SK-N-SH (cell line): ENCODE results near the gene RERG. TPM values are rescaled to one million over a fixed set of nuclear protein-coding genes. Genes with fewer than 3 reads are reported as not detected.

Experiments used
- CTCF ChIA-PET: fragments of 300-600, 350-600 bp; formaldehyde crosslinking; extraction: SDS; loops from one replicate; lab custom pipeline; 2021; lab: Yijun Ruan, JAX
- POLR2A ChIA-PET: fragments of 350-600 bp; sonication (Branson Sonifier 250); formaldehyde crosslinking; extraction: SDS; loops from one replicate; lab custom pipeline; 2020; ENCODE audit warnings: antibody characterized with exemption, inconsistent platforms; lab: Yijun Ruan, JAX
- DNase-seq: peaks from one replicate; pipeline ENCODE4 v3.0.0; 2012
- H2AFZ ChIP-seq: fragments of 200-600 bp; sonication (generic); 2 replicates; pipeline ENCODE4 v1.8.1; 2016; ENCODE audit warnings: antibody characterized with exemption, mild to moderate bottlenecking, low read depth
- H3F3A ChIP-seq: fragments of 200-600 bp; sonication (generic); replicated peaks from 2 replicates; pipeline ENCODE3; 2016; ENCODE audit warnings: antibody characterized with exemption, mild to moderate bottlenecking; ENCODE audit not compliant: insufficient read depth
- H3K27ac ChIP-seq, 2 experiments: fragments of 200-500 bp in 1 of 2; fragments of 200-600 bp in 1 of 2; sonication (Bioruptor generic) in 1 of 2; sonication (generic), shearing (Covaris generic) in 1 of 2; 2 replicates each; pipeline versions ENCODE4 v1.5.1 to v1.6.1; 2014 to 2016; ENCODE audit warnings: low read depth in 2 of 2, inconsistent platforms in 1 of 2, low read length in 1 of 2, mild to moderate bottlenecking in 1 of 2, mixed read lengths in 1 of 2
- H3K27me3 ChIP-seq: fragments of 200-600 bp; sonication (generic), shearing (Covaris generic); 2 replicates; pipeline ENCODE4 v1.6.1; 2016; ENCODE audit warnings: mixed run types; ENCODE audit not compliant: insufficient read depth
- H3K36me3 ChIP-seq, 2 experiments: fragments of 200-500 bp in 1 of 2; fragments of 200-600 bp in 1 of 2; sonication (Bioruptor generic) in 1 of 2; sonication (generic) in 1 of 2; replicated peaks in 1 of 2; 2 replicates each; pipeline versions ENCODE3 to v1.5.1; 2014 to 2016; ENCODE audit warnings: low read length in 1 of 2, mild to moderate bottlenecking in 1 of 2; ENCODE audit not compliant: insufficient read depth in 2 of 2, control insufficient read depth in 1 of 2
- H3K4me1 ChIP-seq, 2 experiments: fragments of 200-500 bp in 1 of 2; fragments of 200-600 bp in 1 of 2; sonication (Bioruptor generic) in 1 of 2; sonication (generic), shearing (Covaris generic) in 1 of 2; 2 replicates each; pipeline versions ENCODE4 v1.5.1 to v1.6.1; 2014 to 2016; ENCODE audit warnings: low read depth in 1 of 2, low read length in 1 of 2, mixed run types in 1 of 2; ENCODE audit not compliant: insufficient read depth in 2 of 2, control insufficient read depth in 1 of 2
- H3K4me2 ChIP-seq: fragments of 200-600 bp; sonication (generic), shearing (Covaris generic); 2 replicates; pipeline ENCODE4 v1.6.1; 2017; ENCODE audit warnings: mixed run types
- H3K4me3 ChIP-seq, 2 experiments: fragments of 200-500 bp in 1 of 2; fragments of 200-600 bp in 1 of 2; sonication (Bioruptor generic) in 1 of 2; sonication (generic), shearing (Covaris generic) in 1 of 2; 2 replicates each; pipeline versions ENCODE4 v1.5.1 to v1.8.1; 2014 to 2016; ENCODE audit warnings: low read depth in 2 of 2, inconsistent platforms in 1 of 2, low read length in 1 of 2, mild to moderate bottlenecking in 1 of 2, mixed read lengths in 1 of 2, moderate library complexity in 1 of 2
- H3K79me2 ChIP-seq: fragments of 200-600 bp; sonication (generic); 2 replicates; pipeline ENCODE4 v1.8.1; 2017; ENCODE audit warnings: mild to moderate bottlenecking; ENCODE audit not compliant: insufficient read depth
- H3K9ac ChIP-seq: fragments of 200-600 bp; sonication (generic); 2 replicates; pipeline ENCODE4 v1.6.1; 2017; ENCODE audit warnings: mixed run types
- H3K9me2 ChIP-seq: fragments of 200-600 bp; sonication (generic); 2 replicates; pipeline ENCODE4 v1.6.1; 2017; ENCODE audit warnings: mixed run types
- H3K9me3 ChIP-seq: fragments of 200-600 bp; sonication (generic); 2 replicates; pipeline ENCODE4 v1.6.1; 2017; ENCODE audit warnings: mixed run types, mild to moderate bottlenecking, moderate library complexity
- H4K20me1 ChIP-seq: fragments of 200-600 bp; sonication (generic); 2 replicates; pipeline ENCODE4 v1.6.1; 2017; ENCODE audit warnings: mild to moderate bottlenecking, mixed run types; ENCODE audit not compliant: insufficient read depth
- CHD2 ChIP-seq: fragments of 150-350 bp; IDR thresholded peaks from 2 replicates; pipeline ENCODE4 v1.6.1; 2018; ENCODE audit warnings: low read length; ENCODE audit not compliant: partially characterized antibody
- EP300 ChIP-seq, 2 experiments: IDR thresholded peaks; 2 replicates each; pipeline versions ENCODE4 v1.4.0 to v1.6.1; 2012; ENCODE audit warnings: borderline replicate concordance in 1 of 2, low read depth in 1 of 2, low read length in 1 of 2
- EZH2phosphoT487 ChIP-seq: fragments of 200-600 bp; sonication (generic); IDR thresholded peaks from 2 replicates; pipeline ENCODE4 v1.6.1; 2017; ENCODE audit warnings: low read depth, mixed run types, mild to moderate bottlenecking, antibody characterized with exemption, moderate library complexity, borderline replicate concordance
- FOXJ3 ChIP-seq: sonication (generic); formaldehyde crosslinking; IDR thresholded peaks from 2 replicates; pipeline ENCODE4 v1.5.1; 2020; ENCODE audit warnings: mild to moderate bottlenecking, missing genetic modification reagents
- FOXM1 ChIP-seq: IDR thresholded peaks from 2 replicates; pipeline ENCODE4 v1.4.0; 2012; ENCODE audit warnings: low read depth, mild to moderate bottlenecking
- MEF2A ChIP-seq: IDR thresholded peaks from 2 replicates; pipeline ENCODE4 v1.4.0; 2012; ENCODE audit warnings: low read depth, borderline replicate concordance
- RAD21 ChIP-seq: IDR thresholded peaks from 2 replicates; pipeline ENCODE4 v1.6.1; 2012; ENCODE audit warnings: mild to moderate bottlenecking, low read length
- SIN3A ChIP-seq: IDR thresholded peaks from 2 replicates; pipeline ENCODE4 v1.6.1; 2012; ENCODE audit warnings: low read depth, mild to moderate bottlenecking, low read length, moderate library complexity, borderline replicate concordance
- SMC3 ChIP-seq: IDR thresholded peaks from 2 replicates; pipeline ENCODE4 v1.6.1; 2012; ENCODE audit warnings: low read depth, low read length, improper control_type of control experiment
- TAF1 ChIP-seq: IDR thresholded peaks from 2 replicates; pipeline ENCODE4 v1.6.1; 2012; ENCODE audit warnings: low read depth, mild to moderate bottlenecking, low read length, moderate library complexity, borderline replicate concordance
- TCF12 ChIP-seq: IDR thresholded peaks from 2 replicates; pipeline ENCODE4 v1.4.0; 2012
- WGBS: methylation state at CpG from one replicate; pipeline ENCODE4 v1.1.6; 2017; ENCODE audit warnings: low lambda C conversion rate; 5-methylcytosine and 5-hydroxymethylcytosine counted together
- polyA plus RNA-seq, 3 experiments: library from polyadenylated mRNA; depleted of rRNA; stranded (reverse); fragments of >200 nt; gene quantifications; 2 replicates each; pipeline ENCODE4 v1.2.3, GENCODE V29; 2012
- TF ChIP-seq, protein P1 (sequence below): IDR thresholded peaks from 2 replicates; pipeline ENCODE4; 2012
- TF ChIP-seq, protein P2 (sequence below): fragments of 150-350 bp; IDR thresholded peaks from 2 replicates; pipeline ENCODE4 v1.6.1; 2016; ENCODE audit warnings: mild to moderate bottlenecking, low read depth, low read length
- TF ChIP-seq, protein P3 (sequence below): fragments of 150-350 bp; IDR thresholded peaks from 2 replicates; pipeline ENCODE4 v1.6.1; 2017; ENCODE audit warnings: antibody characterized with exemption, low read length, low read depth, borderline replicate concordance
- TF ChIP-seq, protein P4 (sequence below): IDR thresholded peaks from 2 replicates; pipeline ENCODE4 v1.4.0; 2012; ENCODE audit warnings: low read depth, borderline replicate concordance

Gene RERG
- polyA plus RNA-seq, 1 of the 3 experiments (the other 2 are of a cell fraction): 0.49 TPM

DNA sequence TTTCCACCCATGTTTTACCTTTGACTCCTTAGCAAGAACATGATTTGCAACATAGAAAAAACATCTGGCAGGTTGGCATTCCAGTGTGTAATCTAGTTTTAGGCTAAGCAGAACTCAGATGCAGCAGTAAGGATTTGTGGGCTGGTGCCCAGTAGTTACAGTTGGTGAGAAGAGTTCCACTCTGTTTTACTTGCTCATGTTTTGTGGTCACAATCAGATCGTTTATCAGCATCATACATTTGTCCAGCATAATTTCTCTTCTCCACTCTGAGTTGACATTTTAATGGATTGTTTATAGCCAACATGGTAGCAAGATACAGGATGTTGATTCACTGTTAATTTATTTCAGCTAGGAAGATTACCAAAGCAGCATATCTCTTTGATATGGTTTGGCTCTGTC lies 128.4 kb downstream of the RERG start:
- no peaks in the 10 kb centered on the region for H3F3A ChIP-seq
- ChIA-PET CTCF (no interaction called here), POLR2A (no interaction called here)
- TF ChIP-seq, protein P1, sequence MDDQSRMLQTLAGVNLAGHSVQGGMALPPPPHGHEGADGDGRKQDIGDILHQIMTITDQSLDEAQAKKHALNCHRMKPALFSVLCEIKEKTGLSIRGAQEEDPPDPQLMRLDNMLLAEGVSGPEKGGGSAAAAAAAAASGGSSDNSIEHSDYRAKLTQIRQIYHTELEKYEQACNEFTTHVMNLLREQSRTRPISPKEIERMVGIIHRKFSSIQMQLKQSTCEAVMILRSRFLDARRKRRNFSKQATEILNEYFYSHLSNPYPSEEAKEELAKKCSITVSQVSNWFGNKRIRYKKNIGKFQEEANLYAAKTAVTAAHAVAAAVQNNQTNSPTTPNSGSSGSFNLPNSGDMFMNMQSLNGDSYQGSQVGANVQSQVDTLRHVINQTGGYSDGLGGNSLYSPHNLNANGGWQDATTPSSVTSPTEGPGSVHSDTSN: no peak
- TF ChIP-seq TAF1: no peak
- TF ChIP-seq FOXJ3 (CRISPR knock-in tag): no peak
- H3K79me2 ChIP-seq: no peaks in the 10 kb centered on the region
- H3K4me3 ChIP-seq: no peak overlapping the region
- H3K4me1 ChIP-seq: no peaks in the 10 kb centered on the region
- no peak overlapping the region for H3K9ac ChIP-seq
- 0% methylated on average over 1 of the region's 1 CpG for WGBS
- no peaks in the 10 kb centered on the region for H4K20me1 ChIP-seq
- H3K36me3 ChIP-seq: no peaks in the 10 kb centered on the region
- no peaks in the 10 kb centered on the region for H3K9me3 ChIP-seq
- no peak for DNase-seq
- no peaks in the 10 kb centered on the region for H3K9me2 ChIP-seq
- H3K27ac ChIP-seq: no peak overlapping the region
- no peaks in the 10 kb centered on the region for H3K27me3 ChIP-seq
- no peak overlapping the region for H3K4me2 ChIP-seq
- no peak overlapping the region for H2AFZ ChIP-seq

DNA sequence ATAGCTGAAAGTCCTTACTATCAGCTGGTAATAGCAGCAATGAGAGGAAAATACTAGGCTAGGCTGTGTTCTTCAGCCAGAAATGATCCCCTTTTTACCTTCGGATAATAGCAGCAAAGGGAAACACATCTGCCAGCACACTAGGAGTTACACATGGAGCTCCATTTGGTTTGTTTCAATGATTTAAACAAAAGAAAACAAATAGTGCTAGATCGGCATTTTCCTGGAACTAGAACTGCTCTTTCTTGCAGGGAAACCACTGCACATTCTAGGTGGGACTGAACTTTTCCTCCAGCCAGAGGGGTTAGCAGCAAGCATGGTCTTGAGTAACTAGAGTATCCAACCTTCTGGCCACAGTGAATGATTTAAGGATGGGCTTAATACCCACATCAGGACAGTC lies 130.8 kb downstream of the RERG start:
- CTCF ChIA-PET: interaction anchor here (1.0 kb wide), 1 partner anchor 131 kb away, joined by 4 read pairs; the partner anchor contains the start of gene RERG
- no peak overlapping the region for H3K9ac ChIP-seq

More for the DNA sequence above, 130.8 kb downstream of the RERG start:
- Histone ChIP-seq H3K36me3 (no peaks in the 10 kb centered on the region), H3K9me2 (no peaks in the 10 kb centered on the region), H3K9me3 (no peaks in the 10 kb centered on the region), H3K79me2 (no peaks in the 10 kb centered on the region), H3K4me1 (no peaks in the 10 kb centered on the region), H2AFZ (no peak overlapping the region), H3K27me3 (0 out of 2 replicates have a peak, but pooled peaks cover 6% of the 10 kb centered on the region), H4K20me1 (no peaks in the 10 kb centered on the region), H3K4me2 (no peak overlapping the region), H3F3A (no peaks in the 10 kb centered on the region), H3K4me3 (no peak overlapping the region), H3K27ac (no peak overlapping the region)
- 17% methylated on average over 2 of the region's 2 CpGs for WGBS
- DNase-seq: no peak
- POLR2A ChIA-PET: no interaction called here
- TF ChIP-seq, protein P2, sequence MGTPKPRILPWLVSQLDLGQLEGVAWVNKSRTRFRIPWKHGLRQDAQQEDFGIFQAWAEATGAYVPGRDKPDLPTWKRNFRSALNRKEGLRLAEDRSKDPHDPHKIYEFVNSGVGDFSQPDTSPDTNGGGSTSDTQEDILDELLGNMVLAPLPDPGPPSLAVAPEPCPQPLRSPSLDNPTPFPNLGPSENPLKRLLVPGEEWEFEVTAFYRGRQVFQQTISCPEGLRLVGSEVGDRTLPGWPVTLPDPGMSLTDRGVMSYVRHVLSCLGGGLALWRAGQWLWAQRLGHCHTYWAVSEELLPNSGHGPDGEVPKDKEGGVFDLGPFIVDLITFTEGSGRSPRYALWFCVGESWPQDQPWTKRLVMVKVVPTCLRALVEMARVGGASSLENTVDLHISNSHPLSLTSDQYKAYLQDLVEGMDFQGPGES: no peak
- TF ChIP-seq CHD2 (no peak), EZH2phosphoT487 (no peak), TAF1 (no peak), MEF2A (no peak), SIN3A (no peak), FOXM1 (no peak), SMC3 (no peak), TCF12 (no peak), RAD21 (no peak), EP300 (IDR thresholded peaks at IDR 0.05; ENCODE audit: borderline replicate concordance in 1 of 2, low read depth in 1 of 2, low read length in 1 of 2) (no peak)
- TF ChIP-seq, protein P3, sequence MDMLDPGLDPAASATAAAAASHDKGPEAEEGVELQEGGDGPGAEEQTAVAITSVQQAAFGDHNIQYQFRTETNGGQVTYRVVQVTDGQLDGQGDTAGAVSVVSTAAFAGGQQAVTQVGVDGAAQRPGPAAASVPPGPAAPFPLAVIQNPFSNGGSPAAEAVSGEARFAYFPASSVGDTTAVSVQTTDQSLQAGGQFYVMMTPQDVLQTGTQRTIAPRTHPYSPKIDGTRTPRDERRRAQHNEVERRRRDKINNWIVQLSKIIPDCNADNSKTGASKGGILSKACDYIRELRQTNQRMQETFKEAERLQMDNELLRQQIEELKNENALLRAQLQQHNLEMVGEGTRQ: no peak
- TF ChIP-seq, protein P4, sequence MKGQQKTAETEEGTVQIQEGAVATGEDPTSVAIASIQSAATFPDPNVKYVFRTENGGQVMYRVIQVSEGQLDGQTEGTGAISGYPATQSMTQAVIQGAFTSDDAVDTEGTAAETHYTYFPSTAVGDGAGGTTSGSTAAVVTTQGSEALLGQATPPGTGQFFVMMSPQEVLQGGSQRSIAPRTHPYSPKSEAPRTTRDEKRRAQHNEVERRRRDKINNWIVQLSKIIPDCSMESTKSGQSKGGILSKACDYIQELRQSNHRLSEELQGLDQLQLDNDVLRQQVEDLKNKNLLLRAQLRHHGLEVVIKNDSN: no peak
